ENCODE results near the gene COA1.
A peak's percentile ranks its signal among the peaks of the same experiment; 100 is the strongest.

- no peak for TF ChIP-seq CTCF (IDR thresholded peaks at IDR 0.05; ENCODE audit: insufficient read depth, low read length)
- TF ChIP-seq SPI1 (IDR thresholded peaks at IDR 0.05; ENCODE audit: borderline replicate concordance, low read depth), result peak; percentile 34; the same call in 1 of the 2 replicates
- TF ChIP-seq POLR2AphosphoS5 (IDR thresholded peaks at IDR 0.05; ENCODE audit: low read depth), result no peak
Observed at GRCh38 chr7:43591558-43592180, 137.7 kb downstream of the COA1 start.
